Activated B cell treated with CpG ODN at 0.5 μM for 24 hours (primary cell): ENCODE measurements around the gene ADIG. TPM values are rescaled to one million over a fixed set of nuclear protein-coding genes. Genes with fewer than 3 reads are reported as not detected.

Source experiments
- ATAC-seq: fragments of 200-7000 bp; cut with Tn5 transposase; one replicate; pipeline ENCODE4 v1.10.0; 2021; ENCODE audit warnings: low read depth, mild to moderate bottlenecking, moderate library complexity
- CTCF ChIA-PET: fragments of 350-600 bp; sonication (Branson Sonifier 250); formaldehyde crosslinking; loops from one replicate; lab custom pipeline; 2021; ENCODE audit warnings: antibody characterized with exemption; lab: Charles Lee
- POLR2A ChIA-PET: fragments of 350-600 bp; sonication (Branson Sonifier 250); formaldehyde crosslinking; loops from one replicate; lab custom pipeline; 2021; ENCODE audit warnings: antibody characterized with exemption; lab: Charles Lee
- DNase-seq: peaks from one replicate; pipeline ENCODE4 v3.0.0; 2022
- H3K27ac Mint-ChIP-seq: one replicate; pipeline ENCODE4 v1.8.0; 2020; ENCODE audit warnings: mixed read lengths
- H3K27me3 Mint-ChIP-seq: one replicate; pipeline ENCODE4 v1.8.0; 2021; ENCODE audit warnings: mixed read lengths
- H3K36me3 Mint-ChIP-seq: one replicate; pipeline ENCODE4 v1.8.0; 2021; ENCODE audit warnings: low read depth, mixed read lengths
- H3K4me1 Mint-ChIP-seq: one replicate; pipeline ENCODE4 v1.8.0; 2021; ENCODE audit warnings: mixed read lengths
- H3K4me3 Mint-ChIP-seq: one replicate; pipeline ENCODE4 v1.8.0; 2020; ENCODE audit warnings: mild to moderate bottlenecking, mixed read lengths
- H3K9me3 Mint-ChIP-seq: one replicate; pipeline ENCODE4 v1.8.0; 2020; ENCODE audit warnings: mixed read lengths
- intact Hi-C: fragments of 100-400 bp; cut with micrococcal nuclease; formaldehyde crosslinking; loops from one replicate; pipeline ENCODE4 v1.15.1; 2024
- total RNA-seq: library from RNA; stranded (reverse); gene quantifications from 2 replicates; pipeline ENCODE4 v1.2.3, GENCODE V29; 2022
- TF ChIP-seq, protein P1 (sequence below): fragments of 200-600 bp; IDR thresholded peaks from one replicate; pipeline ENCODE4 v1.8.0; 2022; ENCODE audit warnings: antibody characterized with exemption, mild to moderate bottlenecking

Gene ADIG
- total RNA-seq, 1 donor from 2014 or later = not detected

DNA sequence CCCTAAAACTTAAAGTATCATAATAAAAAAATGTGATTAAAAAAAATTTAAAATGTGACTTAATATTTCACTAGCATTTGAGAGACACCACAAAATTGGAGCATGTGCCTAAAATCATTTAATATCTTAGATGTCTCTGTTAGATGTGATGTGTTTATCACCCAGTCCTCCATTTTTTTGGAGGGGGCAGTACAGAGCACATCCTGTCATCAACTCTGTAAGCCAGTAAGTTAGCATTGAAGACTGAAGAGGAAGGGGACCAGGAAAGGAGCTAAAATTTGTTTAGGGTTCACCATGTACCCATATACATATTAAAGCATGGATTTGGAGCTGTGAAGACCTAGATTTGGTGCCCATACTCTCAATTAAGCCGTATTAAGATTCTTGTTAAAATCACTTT is 30.7 kb upstream of the ADIG start:
- peaks cover 63% of the 10 kb centered on the region for H3K36me3 Mint-ChIP-seq
- ChIA-PET CTCF (no interaction called here), POLR2A (no interaction called here)
- H3K4me1 Mint-ChIP-seq = no peaks in the 10 kb centered on the region
- no peak overlapping the region for H3K27ac Mint-ChIP-seq
- no peaks in the 10 kb centered on the region for H3K27me3 Mint-ChIP-seq
- H3K9me3 Mint-ChIP-seq = no peaks in the 10 kb centered on the region
- intact Hi-C loops = no loop called here
- TF ChIP-seq, protein P1, sequence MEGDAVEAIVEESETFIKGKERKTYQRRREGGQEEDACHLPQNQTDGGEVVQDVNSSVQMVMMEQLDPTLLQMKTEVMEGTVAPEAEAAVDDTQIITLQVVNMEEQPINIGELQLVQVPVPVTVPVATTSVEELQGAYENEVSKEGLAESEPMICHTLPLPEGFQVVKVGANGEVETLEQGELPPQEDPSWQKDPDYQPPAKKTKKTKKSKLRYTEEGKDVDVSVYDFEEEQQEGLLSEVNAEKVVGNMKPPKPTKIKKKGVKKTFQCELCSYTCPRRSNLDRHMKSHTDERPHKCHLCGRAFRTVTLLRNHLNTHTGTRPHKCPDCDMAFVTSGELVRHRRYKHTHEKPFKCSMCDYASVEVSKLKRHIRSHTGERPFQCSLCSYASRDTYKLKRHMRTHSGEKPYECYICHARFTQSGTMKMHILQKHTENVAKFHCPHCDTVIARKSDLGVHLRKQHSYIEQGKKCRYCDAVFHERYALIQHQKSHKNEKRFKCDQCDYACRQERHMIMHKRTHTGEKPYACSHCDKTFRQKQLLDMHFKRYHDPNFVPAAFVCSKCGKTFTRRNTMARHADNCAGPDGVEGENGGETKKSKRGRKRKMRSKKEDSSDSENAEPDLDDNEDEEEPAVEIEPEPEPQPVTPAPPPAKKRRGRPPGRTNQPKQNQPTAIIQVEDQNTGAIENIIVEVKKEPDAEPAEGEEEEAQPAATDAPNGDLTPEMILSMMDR = no peak
- no peak overlapping the region for H3K4me3 Mint-ChIP-seq
- no peak for ATAC-seq
- no peak for DNase-seq

DNA sequence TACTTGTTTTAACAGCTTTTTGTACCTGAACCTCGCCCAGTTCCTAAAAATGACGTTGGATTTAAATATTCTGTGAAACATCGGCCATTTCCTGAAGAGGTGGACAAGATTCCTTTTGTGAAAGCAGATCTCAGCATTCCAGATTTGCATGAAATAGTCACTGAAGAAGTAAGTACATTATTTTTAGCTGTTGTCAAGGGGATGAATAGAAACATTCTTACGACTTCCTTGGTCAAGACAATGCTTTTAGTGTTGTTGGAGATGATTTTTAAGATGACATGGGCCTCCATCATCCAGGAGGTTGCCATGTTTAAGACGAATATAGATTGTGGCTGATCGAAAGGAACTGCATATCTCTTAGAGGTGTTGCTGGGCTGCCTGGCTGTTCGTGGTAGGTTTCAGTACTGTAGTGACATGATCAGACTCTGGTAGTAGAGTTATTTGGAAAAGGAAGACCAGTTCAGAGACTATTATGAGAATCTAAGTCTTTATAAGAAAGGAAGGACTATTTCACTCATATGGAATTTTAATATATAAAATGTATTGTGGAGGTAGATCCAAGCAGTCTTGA is 29.9 kb upstream of the ADIG start:
- no peaks in the 10 kb centered on the region for H3K27me3 Mint-ChIP-seq
- POLR2A ChIA-PET = no interaction called here
- TF ChIP-seq, protein P1 = no peak
- H3K9me3 Mint-ChIP-seq = no peaks in the 10 kb centered on the region
- CTCF ChIA-PET = no interaction called here
- no peak overlapping the region for H3K4me3 Mint-ChIP-seq
- intact Hi-C loops = no loop called here
- H3K27ac Mint-ChIP-seq = no peak overlapping the region
- no peaks in the 10 kb centered on the region for H3K4me1 Mint-ChIP-seq
- DNase-seq (no peak), ATAC-seq (no peak)
- H3K36me3 Mint-ChIP-seq = peaks cover 58% of the 10 kb centered on the region

DNA sequence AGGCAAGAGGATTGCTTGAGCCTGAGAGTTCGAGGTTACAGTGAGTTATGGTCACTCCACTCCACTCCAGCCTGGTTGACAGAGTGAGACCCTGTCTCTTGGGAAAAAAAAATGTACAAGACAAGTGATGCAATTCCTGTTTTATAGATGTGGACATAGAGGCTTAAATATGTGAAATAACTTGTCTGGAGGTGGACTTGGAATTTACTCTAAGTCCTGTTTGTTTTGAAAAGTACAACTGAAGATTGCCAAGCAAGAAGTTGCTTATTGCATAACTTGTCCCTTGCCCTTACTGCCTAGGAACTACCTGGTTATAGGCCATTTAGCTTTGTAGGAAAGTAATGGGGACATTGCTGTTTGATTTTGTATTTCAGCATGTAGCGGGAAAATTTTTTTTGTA is 26.0 kb upstream of the ADIG start:
- no peak for DNase-seq
- intact Hi-C loops = no loop called here
- TF ChIP-seq, protein P1 = no peak
- peaks cover 56% of the 10 kb centered on the region for H3K36me3 Mint-ChIP-seq
- H3K4me1 Mint-ChIP-seq = no peaks in the 10 kb centered on the region
- no peak overlapping the region for H3K27ac Mint-ChIP-seq
- ChIA-PET CTCF (no interaction called here), POLR2A (no interaction called here)
- ATAC-seq = no peak
- H3K27me3 Mint-ChIP-seq = no peaks in the 10 kb centered on the region
- no peak overlapping the region for H3K4me3 Mint-ChIP-seq
- H3K9me3 Mint-ChIP-seq = no peaks in the 10 kb centered on the region

DNA sequence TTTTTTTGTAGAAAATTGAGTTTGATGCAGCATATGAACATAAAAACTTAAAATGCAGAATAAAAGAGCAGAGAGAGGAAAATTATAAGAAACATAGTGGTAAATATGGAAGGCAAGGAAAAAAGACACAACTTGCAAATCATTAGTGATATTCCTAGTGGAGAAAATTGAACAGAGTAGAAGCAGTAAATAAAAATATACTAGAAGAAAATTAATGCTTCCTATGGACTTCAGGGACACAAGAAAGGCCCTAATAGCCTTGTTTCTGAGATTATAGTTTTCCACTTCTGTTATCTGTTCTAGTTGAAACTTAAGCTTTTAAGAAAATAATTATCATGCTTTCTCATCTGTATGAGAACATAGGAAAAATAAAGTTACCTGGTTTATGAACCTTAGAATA is 25.6 kb upstream of the ADIG start:
- no peaks in the 10 kb centered on the region for H3K27me3 Mint-ChIP-seq
- ChIA-PET POLR2A (no interaction called here), CTCF (no interaction called here)
- TF ChIP-seq, protein P1 = no peak
- ATAC-seq = no peak
- H3K9me3 Mint-ChIP-seq = no peaks in the 10 kb centered on the region
- H3K27ac Mint-ChIP-seq = no peak overlapping the region
- H3K36me3 Mint-ChIP-seq = peaks cover 57% of the 10 kb centered on the region
- intact Hi-C loops = no loop called here
- DNase-seq = no peak
- no peaks in the 10 kb centered on the region for H3K4me1 Mint-ChIP-seq
- no peak overlapping the region for H3K4me3 Mint-ChIP-seq

DNA sequence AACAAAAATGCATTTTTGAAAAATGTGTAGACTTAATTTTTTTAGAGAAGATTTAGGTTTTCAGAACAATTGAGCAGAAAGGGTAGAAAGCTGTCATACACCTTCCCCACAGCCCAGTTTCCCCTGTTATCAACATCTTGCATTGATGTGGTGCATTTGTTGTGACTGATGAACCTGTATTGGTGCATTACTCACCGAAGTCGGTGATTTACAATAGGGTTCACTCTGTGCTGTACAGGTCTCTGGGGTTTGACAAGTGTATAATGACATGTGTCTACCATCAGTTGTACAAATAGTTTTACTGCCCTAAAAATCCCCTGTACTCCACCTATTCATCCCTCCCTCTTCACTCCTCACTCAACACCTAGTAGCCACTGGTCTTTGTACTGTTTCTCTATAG is 23.8 kb upstream of the ADIG start:
- H3K27me3 Mint-ChIP-seq = no peaks in the 10 kb centered on the region
- TF ChIP-seq, protein P1 = no peak
- intact Hi-C loops = no loop called here
- DNase-seq (no peak), ATAC-seq (no peak)
- H3K4me1 Mint-ChIP-seq = no peaks in the 10 kb centered on the region
- H3K9me3 Mint-ChIP-seq = no peaks in the 10 kb centered on the region
- ChIA-PET CTCF (no interaction called here), POLR2A (no interaction called here)
- no peak overlapping the region for H3K27ac Mint-ChIP-seq
- no peak overlapping the region for H3K4me3 Mint-ChIP-seq
- peaks cover 63% of the 10 kb centered on the region for H3K36me3 Mint-ChIP-seq
